HG02981 (cell line): ENCODE results near the gene DHRS11.

ENCODE experiments used
- ATAC-seq: cut with Tn5 transposase; IDR thresholded peaks from one replicate; pipeline ENCODE4 v1.9.1; 2021; ENCODE audit warnings: mild to moderate bottlenecking, moderate library complexity; ENCODE audit not compliant: unreplicated experiment

The DHRS11 gene

DNA sequence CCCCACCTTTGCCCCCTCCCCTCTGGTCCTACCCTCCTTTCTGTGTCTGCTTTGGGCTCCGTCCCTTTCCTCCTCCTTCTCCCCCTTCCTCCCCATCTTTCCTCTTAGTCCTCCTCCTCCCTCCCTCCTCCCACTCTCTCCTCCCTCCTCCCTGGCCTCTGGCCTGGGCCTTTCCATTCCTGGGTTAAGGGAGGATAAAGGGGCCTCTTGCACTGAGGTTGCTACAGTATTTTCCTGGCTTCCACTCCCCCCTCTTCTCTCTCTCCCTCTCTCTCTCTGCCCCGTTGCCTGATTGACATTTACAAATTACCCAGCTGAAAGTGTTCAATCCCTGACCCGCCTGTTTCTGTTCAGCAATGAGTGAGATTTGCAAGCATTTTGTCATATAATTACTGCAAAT lies 53.7 kb downstream of the DHRS11 start:
- no peak for ATAC-seq

DNA sequence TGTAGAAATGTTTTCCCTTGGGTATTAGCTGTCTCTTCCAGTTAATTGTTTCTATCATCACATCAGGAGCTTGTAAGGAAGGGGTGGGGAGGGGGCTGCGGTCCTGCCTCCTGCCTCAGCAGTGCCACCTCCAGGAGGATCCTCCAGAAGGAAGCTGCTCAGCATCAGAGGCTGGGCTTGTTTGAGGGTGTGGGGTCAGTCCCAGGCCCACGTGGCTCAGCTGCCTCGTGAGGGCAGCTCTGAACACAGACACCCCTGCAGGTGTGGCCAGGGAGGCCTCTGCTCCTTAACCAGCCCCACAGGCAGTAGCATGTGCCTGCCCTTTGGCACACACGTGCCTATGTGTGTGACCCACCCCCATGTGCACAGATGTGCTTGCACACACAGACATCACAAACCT lies 56.0 kb downstream of the DHRS11 start:
- ATAC-seq = no peak

DNA sequence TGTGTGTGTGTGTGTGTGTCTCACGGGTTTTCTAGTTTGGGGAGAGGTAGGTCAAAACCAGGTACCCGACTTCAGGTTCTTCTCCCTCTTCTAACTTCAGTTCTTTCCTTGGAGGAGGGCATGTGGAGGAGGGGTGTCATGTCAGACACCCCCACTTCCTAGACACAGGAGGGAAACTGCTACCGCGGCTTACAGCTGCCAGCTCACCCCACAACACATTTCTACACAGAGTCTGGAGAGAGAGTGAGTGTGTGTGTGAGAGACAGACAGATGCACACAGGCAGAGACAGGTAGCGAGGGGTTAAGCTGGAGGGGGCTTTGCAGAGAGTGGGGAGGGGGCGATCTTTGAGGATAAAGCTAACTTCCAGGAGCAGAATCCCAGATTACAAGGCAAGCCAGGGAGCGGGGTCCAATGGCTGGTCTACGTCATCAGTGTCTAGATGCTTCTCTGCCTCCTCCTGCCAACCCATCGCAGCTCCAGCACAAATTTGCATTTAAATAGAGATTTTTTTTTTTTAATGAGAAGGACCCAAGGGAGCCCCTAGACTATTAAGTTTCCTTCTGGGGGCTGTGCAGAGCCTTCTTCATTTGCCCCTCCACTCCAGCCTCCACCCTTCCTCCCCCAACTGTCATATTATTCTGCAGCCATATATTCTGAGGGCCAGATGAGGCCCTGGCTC lies 58.6 kb downstream of the DHRS11 start:
- no peak for ATAC-seq
